ENCODE measurements around the gene GPR32.
A peak's percentile ranks its signal among the peaks of the same experiment; 100 is the strongest.

The GPR32 gene

GRCh38 chr19:50722201-50723013, 47.9 kb upstream of the GPR32 start:
- POLR2A ChIA-PET, result interaction anchor here (1.1 kb wide), 1 partner anchor 83 kb away, joined by 4 read pairs; no protein-coding TSS in a partner anchor
- Histone ChIP-seq H3K9me3 (ENCODE audit: control insufficient read depth, insufficient read depth, low read depth, low read length) (no peaks in the 10 kb centered on the region), H3K4me1 (ENCODE audit: control insufficient read depth, insufficient read depth, low read length) (peaks cover 7% of the 10 kb centered on the region; the same call in 1 of the 2 replicates), H3K27ac (ENCODE audit: extremely low read depth, low read depth, low read length) (no peak overlapping the region), H3K36me3 (ENCODE audit: control insufficient read depth in 2 of 2, insufficient read depth in 1 of 2, low read length in 2 of 2) (no peaks in the 10 kb centered on the region; a peak in 1 of 3 replicates), H3K4me3 (ENCODE audit: low read depth, low read length) (no peak overlapping the region)
- CTCF ChIA-PET, result interaction anchor here (0.6 to 5.9 kb wide), 5 partner anchors 17 to 200 kb away, joined by 3 to 75 read pairs (median 8); no protein-coding TSS in a partner anchor
- TF ChIP-seq ZNF24 (tag by site-specific recombination; IDR thresholded peaks at IDR 0.05) (no peak), EGR2 (tag by site-specific recombination; IDR thresholded peaks at IDR 0.05; ENCODE audit: low read depth) (0 out of 2 replicates have a peak, but pooled peaks have one; percentile 11), PATZ1 (tag by site-specific recombination; IDR thresholded peaks at IDR 0.05) (0 out of 2 replicates have a peak, but pooled peaks have one; percentile 21)

- TF ChIP-seq ZNF549 (tag by site-specific recombination; IDR thresholded peaks at IDR 0.05), result no peak
- TF ChIP-seq ZBTB44 (tag by site-specific recombination; IDR thresholded peaks at IDR 0.05), result no peak
- peak; percentile 30; the same call in 1 of the 2 replicates for TF ChIP-seq ZNF394 (tag by site-specific recombination; IDR thresholded peaks at IDR 0.05; ENCODE audit: borderline replicate concordance)
- peak within 1 kb of the TSS; percentile 27; the same call in 1 of the 2 replicates for H3K27ac ChIP-seq (ENCODE audit: extremely low read depth, low read depth, low read length)
- H3K9me3 ChIP-seq (ENCODE audit: control insufficient read depth, insufficient read depth, low read depth, low read length), result no peaks in the 10 kb centered on the region
- H3K4me1 ChIP-seq (ENCODE audit: control insufficient read depth, insufficient read depth, low read length), result peaks cover 7% of the 10 kb centered on the region; the same call in 1 of the 2 replicates
- CTCF ChIA-PET, result interaction anchor here (0.7 to 5.9 kb wide), 5 partner anchors 18 to 297 kb away, joined by 3 to 75 read pairs (median 11); no protein-coding TSS in a partner anchor
- peak within 1 kb of the TSS; percentile 65 for H3K4me3 ChIP-seq (ENCODE audit: low read depth, low read length)
- POLR2A ChIA-PET, result interaction anchor here (1.1 kb wide), 1 partner anchor 82 kb away, joined by 4 read pairs; no protein-coding TSS in a partner anchor
- H3K36me3 ChIP-seq (ENCODE audit: control insufficient read depth in 2 of 2, insufficient read depth in 1 of 2, low read length in 2 of 2), result no peaks in the 10 kb centered on the region; a peak in 1 of 3 replicates
These were observed 47.2 kb upstream of the GPR32 start, which contains the start of gene CLEC11A for GRCh38 chr19:50723069-50723468. CLEC11A (plus strand) TSS chr19:50723364; CDS start chr19:50723526, 162 bp downstream.

GRCh38 chr19:50723735-50724521, 46.3 kb upstream of the GPR32 start:
- POLR2A ChIA-PET, result interaction anchor here (0.6 to 2.3 kb wide), 17 partner anchors 11 to 1284 kb away, joined by 3 to 28 read pairs (median 4); partner anchors contain the start of genes KCNC3, POLD1 and ZNF615
- peak overlapping the region; percentile 65 for H3K4me3 ChIP-seq (ENCODE audit: low read depth, low read length)
- TF ChIP-seq ZNF398 (tag by site-specific recombination; IDR thresholded peaks at IDR 0.05), result 0 out of 2 replicates have a peak, but pooled peaks have one; percentile 9
- TF ChIP-seq ZNF707 (tag by site-specific recombination; IDR thresholded peaks at IDR 0.05), result no peak
- TF ChIP-seq ZNF184 (tag by site-specific recombination; IDR thresholded peaks at IDR 0.05), result no peak
- no peak for TF ChIP-seq ZNF660 (tag by site-specific recombination; IDR thresholded peaks at IDR 0.05)
- TF ChIP-seq ZNF341 (tag by site-specific recombination; IDR thresholded peaks at IDR 0.05; ENCODE audit: low read depth), result no peak
- TF ChIP-seq ZNF26 (tag by site-specific recombination; IDR thresholded peaks at IDR 0.05), result no peak
- peak; percentile 20; the same call in 1 of the 2 replicates for TF ChIP-seq ZNF777 (tag by site-specific recombination; IDR thresholded peaks at IDR 0.05; ENCODE audit: borderline replicate concordance)
- TF ChIP-seq PRDM10 (tag by site-specific recombination; IDR thresholded peaks at IDR 0.05), result peak; percentile 29; the same call in 1 of the 2 replicates

More at GRCh38 chr19:50723735-50724521, 46.3 kb upstream of the GPR32 start:
- no peaks in the 10 kb centered on the region; a peak in 1 of 3 replicates for H3K36me3 ChIP-seq (ENCODE audit: control insufficient read depth in 2 of 2, insufficient read depth in 1 of 2, low read length in 2 of 2)
- H3K9me3 ChIP-seq (ENCODE audit: control insufficient read depth, insufficient read depth, low read depth, low read length), result no peaks in the 10 kb centered on the region
- CTCF ChIA-PET, result interaction anchor here (0.5 to 5.9 kb wide), 35 partner anchors 8 to 1455 kb away, joined by 3 to 75 read pairs (median 5); partner anchors contain the start of gene POLD1
- peaks cover 7% of the 10 kb centered on the region; the same call in 1 of the 2 replicates for H3K4me1 ChIP-seq (ENCODE audit: control insufficient read depth, insufficient read depth, low read length)
- peak overlapping the region; percentile 27; the same call in 1 of the 2 replicates for H3K27ac ChIP-seq (ENCODE audit: extremely low read depth, low read depth, low read length)
